ENCODE data around the gene CHCHD6. TPM values are rescaled to one million over a fixed set of nuclear protein-coding genes. Genes with fewer than 3 reads are reported as not detected.

Gene CHCHD6
- total RNA-seq, 4 donors from 2014 or later: 15.6 to 25.8 (median 21.2) TPM

- intact Hi-C loops (cut with DNase I; ENCODE audit: low total_unique reads): no loop called here
- TF ChIP-seq CTCF (IDR thresholded peaks at IDR 0.05) (no peak), POLR2A (IDR thresholded peaks at IDR 0.05) (no peak)
- 85 to 92% methylated on average over 4 of the region's 4 CpGs for WGBS, 2 donors
- no peak overlapping the region for H3K4me3 ChIP-seq (ENCODE audit: low read depth, poor library complexity, severe bottlenecking)
- DNase-seq (ENCODE audit: low spot score in 2 of 2): no peak
These were observed 218.4 kb downstream of the CHCHD6 start for GRCh38 chr3:126922466-126922865.

- no peak overlapping the region for H3K4me3 ChIP-seq (ENCODE audit: low read depth, poor library complexity, severe bottlenecking)
- intact Hi-C loops (cut with DNase I; ENCODE audit: low total_unique reads): no loop called here
- TF ChIP-seq CTCF (IDR thresholded peaks at IDR 0.05) (no peak), POLR2A (IDR thresholded peaks at IDR 0.05) (no peak)
- no peak for DNase-seq (ENCODE audit: low spot score in 2 of 2)
- 88 to 93% methylated on average over 6 of the region's 6 CpGs for WGBS, 2 donors
These were observed 219.4 kb downstream of the CHCHD6 start for GRCh38 chr3:126923423-126923822.

GRCh38 chr3:126923895-126924294, 219.9 kb downstream of the CHCHD6 start:
- intact Hi-C loops (cut with DNase I; ENCODE audit: low total_unique reads): no loop called here
- 99 to 100% methylated on average over 7 of the region's 7 CpGs for WGBS, 2 donors

GRCh38 chr3:126924458-126924857, 220.4 kb downstream of the CHCHD6 start:
- no peak for DNase-seq (ENCODE audit: low spot score in 2 of 2)
- 61 to 82% methylated on average over 2 of the region's 2 CpGs for WGBS, 2 donors
- intact Hi-C loops (cut with DNase I; ENCODE audit: low total_unique reads): no loop called here
- H3K4me3 ChIP-seq (ENCODE audit: low read depth, poor library complexity, severe bottlenecking): no peak overlapping the region
- no peak for TF ChIP-seq CTCF (IDR thresholded peaks at IDR 0.05)

More at GRCh38 chr3:126923895-126924294, 219.9 kb downstream of the CHCHD6 start:
- H3K4me3 ChIP-seq (ENCODE audit: low read depth, poor library complexity, severe bottlenecking): no peak overlapping the region
- TF ChIP-seq POLR2A (IDR thresholded peaks at IDR 0.05) (no peak), CTCF (IDR thresholded peaks at IDR 0.05) (no peak)
- no peak for DNase-seq (ENCODE audit: low spot score in 2 of 2)

GRCh38 chr3:126925411-126926171, 221.6 kb downstream of the CHCHD6 start:
- no peak overlapping the region for H3K4me3 ChIP-seq (ENCODE audit: low read depth, poor library complexity, severe bottlenecking)
- intact Hi-C loops (cut with DNase I; ENCODE audit: low total_unique reads): no loop called here
- DNase-seq (ENCODE audit: low spot score in 2 of 2): no peak
- no peak for TF ChIP-seq CTCF (IDR thresholded peaks at IDR 0.05)
- no peak for TF ChIP-seq POLR2A (IDR thresholded peaks at IDR 0.05)
- 74 to 79% methylated on average over 14 of the region's 14 CpGs for WGBS, 2 donors
